Measurements from ENCODE around the gene PACSIN1.

The PACSIN1 gene

GRCh38 chr6:34522761-34523160, 56.9 kb downstream of the PACSIN1 start:
- no peaks in the 10 kb centered on the region for H3K9me3 ChIP-seq (ENCODE audit: severe bottlenecking)
- no peak for ATAC-seq (ENCODE audit: low read depth)
- H3K36me3 ChIP-seq (ENCODE audit: low read depth): no peaks in the 10 kb centered on the region
- H3K4me3 ChIP-seq (ENCODE audit: severe bottlenecking): no peak overlapping the region
- H3K27me3 ChIP-seq (ENCODE audit: insufficient read depth, poor library complexity, severe bottlenecking): no peaks in the 10 kb centered on the region
- no peak overlapping the region for H3K27ac ChIP-seq (ENCODE audit: poor library complexity, severe bottlenecking)
- peak; percentile 15 for DNase-seq (ENCODE audit: low spot score)
- no peak for TF ChIP-seq CTCF (IDR thresholded peaks at IDR 0.05; ENCODE audit: poor library complexity, severe bottlenecking)
- H3K4me1 ChIP-seq (ENCODE audit: insufficient read depth, poor library complexity, severe bottlenecking): no peaks in the 10 kb centered on the region

- Histone ChIP-seq H3K27me3 (ENCODE audit: insufficient read depth, poor library complexity, severe bottlenecking) (no peaks in the 10 kb centered on the region), H3K36me3 (ENCODE audit: low read depth) (no peaks in the 10 kb centered on the region), H3K27ac (ENCODE audit: poor library complexity, severe bottlenecking) (no peak overlapping the region), H3K4me3 (ENCODE audit: severe bottlenecking) (no peak overlapping the region), H3K4me1 (ENCODE audit: insufficient read depth, poor library complexity, severe bottlenecking) (no peaks in the 10 kb centered on the region), H3K9me3 (ENCODE audit: severe bottlenecking) (no peaks in the 10 kb centered on the region)
- ATAC-seq (ENCODE audit: low read depth) (no peak), DNase-seq (ENCODE audit: low spot score) (peak; percentile 25)
- no peak for TF ChIP-seq CTCF (IDR thresholded peaks at IDR 0.05; ENCODE audit: poor library complexity, severe bottlenecking)
These were observed 57.7 kb downstream of the PACSIN1 start for GRCh38 chr6:34523441-34524206.

- H3K9me3 ChIP-seq (ENCODE audit: severe bottlenecking): no peaks in the 10 kb centered on the region
- no peak overlapping the region for H3K4me3 ChIP-seq (ENCODE audit: severe bottlenecking)
- no peak overlapping the region for H3K27ac ChIP-seq (ENCODE audit: poor library complexity, severe bottlenecking)
- DNase-seq (ENCODE audit: low spot score): peak; percentile 17
- H3K27me3 ChIP-seq (ENCODE audit: insufficient read depth, poor library complexity, severe bottlenecking): no peaks in the 10 kb centered on the region
- TF ChIP-seq CTCF (IDR thresholded peaks at IDR 0.05; ENCODE audit: poor library complexity, severe bottlenecking): no peak
- H3K36me3 ChIP-seq (ENCODE audit: low read depth): no peaks in the 10 kb centered on the region
- ATAC-seq (ENCODE audit: low read depth): no peak
- no peaks in the 10 kb centered on the region for H3K4me1 ChIP-seq (ENCODE audit: insufficient read depth, poor library complexity, severe bottlenecking)
These were observed 58.6 kb downstream of the PACSIN1 start for GRCh38 chr6:34524499-34524898.

DNA sequence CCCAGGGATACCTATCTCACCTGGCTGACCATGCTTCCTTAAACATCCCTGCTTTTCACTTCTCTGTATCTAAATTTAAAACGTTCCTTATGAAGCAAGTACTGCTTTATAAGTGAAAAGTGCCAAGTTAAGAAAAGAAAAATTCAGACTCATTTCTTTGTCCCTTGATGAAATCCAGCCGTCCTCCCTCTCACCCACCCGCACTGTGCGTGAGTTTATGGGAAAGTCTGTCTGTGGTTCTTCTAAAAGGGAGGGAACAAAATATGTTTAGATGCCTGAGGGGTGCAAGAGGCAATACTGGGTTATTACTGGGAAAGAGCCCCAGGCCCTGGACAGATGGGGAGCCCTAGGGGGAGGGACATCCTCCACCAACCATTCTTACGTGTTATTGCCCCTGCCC, 59.1 kb downstream of the PACSIN1 start:
- ATAC-seq (ENCODE audit: low read depth) (no peak), DNase-seq (ENCODE audit: low spot score) (no peak)
- TF ChIP-seq CTCF (IDR thresholded peaks at IDR 0.05; ENCODE audit: poor library complexity, severe bottlenecking): no peak
- no peaks in the 10 kb centered on the region for H3K9me3 ChIP-seq (ENCODE audit: severe bottlenecking)
- H3K36me3 ChIP-seq (ENCODE audit: low read depth): no peaks in the 10 kb centered on the region
- H3K4me1 ChIP-seq (ENCODE audit: insufficient read depth, poor library complexity, severe bottlenecking): no peaks in the 10 kb centered on the region
- H3K27me3 ChIP-seq (ENCODE audit: insufficient read depth, poor library complexity, severe bottlenecking): no peaks in the 10 kb centered on the region
- no peak overlapping the region for H3K27ac ChIP-seq (ENCODE audit: poor library complexity, severe bottlenecking)
- no peak overlapping the region for H3K4me3 ChIP-seq (ENCODE audit: severe bottlenecking)

GRCh38 chr6:34525431-34526175, 59.7 kb downstream of the PACSIN1 start:
- Histone ChIP-seq H3K9me3 (ENCODE audit: severe bottlenecking) (no peaks in the 10 kb centered on the region), H3K27me3 (ENCODE audit: insufficient read depth, poor library complexity, severe bottlenecking) (no peaks in the 10 kb centered on the region), H3K4me3 (ENCODE audit: severe bottlenecking) (no peak overlapping the region), H3K4me1 (ENCODE audit: insufficient read depth, poor library complexity, severe bottlenecking) (no peaks in the 10 kb centered on the region), H3K27ac (ENCODE audit: poor library complexity, severe bottlenecking) (no peak overlapping the region), H3K36me3 (ENCODE audit: low read depth) (no peaks in the 10 kb centered on the region)
- DNase-seq (ENCODE audit: low spot score) (no peak), ATAC-seq (ENCODE audit: low read depth) (no peak)
- no peak for TF ChIP-seq CTCF (IDR thresholded peaks at IDR 0.05; ENCODE audit: poor library complexity, severe bottlenecking)

All from RWPE2 (cell line).